Left lung (tissue), 10 donors: ENCODE measurements around the gene NLN. TPM values are rescaled to one million over a fixed set of nuclear protein-coding genes. Genes with fewer than 3 reads are reported as not detected.

Experiments used
- ATAC-seq: fragments of 200-7000 bp; cut with Tn5 transposase; one replicate; pipeline ENCODE4 v1.9.1; 2020; ENCODE audit warnings: moderate library complexity
- DNase-seq, 4 donors: peaks; one replicate each; pipeline ENCODE4 v3.0.0-alpha.2; 2013 to 2020
- H3K27ac ChIP-seq, 2 donors: fragments of 200-600 bp; sonication (generic) in 1 of 2; one replicate each; pipeline versions ENCODE4 v1.5.0 to v1.8.0; 2020 to 2021
- H3K27me3 ChIP-seq, 2 donors: fragments of 200-600 bp; sonication (generic) in 1 of 2; one replicate each; pipeline versions ENCODE4 v1.5.0 to v1.8.0; 2020 to 2021
- H3K36me3 ChIP-seq, 2 donors: fragments of 200-600 bp; sonication (generic) in 1 of 2; one replicate each; pipeline versions ENCODE4 v1.5.0 to v1.8.0; 2020 to 2021
- H3K4me1 ChIP-seq, 2 donors: fragments of 200-600 bp; one replicate each; pipeline ENCODE4 v1.8.0; 2021
- H3K4me3 ChIP-seq, 2 donors: fragments of 200-600 bp; sonication (generic) in 1 of 2; one replicate each; pipeline versions ENCODE4 v1.5.0 to v1.8.0; 2020 to 2021; ENCODE audit warnings: mild to moderate bottlenecking in 1 of 2
- H3K9me3 ChIP-seq, 2 donors: fragments of 200-600 bp; sonication (generic) in 1 of 2; one replicate each; pipeline versions ENCODE4 v1.5.0 to v1.8.0; 2020 to 2021
- intact Hi-C, 2 donors: fragments of 100-400 bp; cut with DNase I; formaldehyde crosslinking; loops; one replicate each; pipeline versions ENCODE4 v1.11.2 to v1.14.2; 2022
- polyA plus RNA-seq, 6 donors: library from polyadenylated mRNA; unstranded; fragments of 120-200 nt; gene quantifications; one replicate each; pipeline ENCODE4 v1.2.1, GENCODE V29; 2013; ENCODE audit not compliant: insufficient read length in 6 of 6
- total RNA-seq, 2 donors: library from RNA; stranded (reverse); fragmentation: NEBNext Ultra II Directional; extraction: Animal tissue kit (Norgen Biotek cat#: 25700); gene quantifications; one replicate each; pipeline ENCODE4 v1.2.1, GENCODE V29; 2021
- TF ChIP-seq, protein P1 (sequence below), 2 donors: fragments of 200-600 bp; sonication (generic) in 1 of 2; IDR thresholded peaks; one replicate each; pipeline versions ENCODE4 v1.5.0 to v1.8.0; 2021; ENCODE audit warnings: antibody characterized with exemption in 2 of 2
- donor health status: DM: no; HTN: yes; CAD: no.
- donor health status: DM: no; HTN: no; CAD: no.

Gene NLN
- total and polyA plus RNA-seq, 8 donors, result 18.0 to 29.1 (median 22.3) TPM

DNA sequence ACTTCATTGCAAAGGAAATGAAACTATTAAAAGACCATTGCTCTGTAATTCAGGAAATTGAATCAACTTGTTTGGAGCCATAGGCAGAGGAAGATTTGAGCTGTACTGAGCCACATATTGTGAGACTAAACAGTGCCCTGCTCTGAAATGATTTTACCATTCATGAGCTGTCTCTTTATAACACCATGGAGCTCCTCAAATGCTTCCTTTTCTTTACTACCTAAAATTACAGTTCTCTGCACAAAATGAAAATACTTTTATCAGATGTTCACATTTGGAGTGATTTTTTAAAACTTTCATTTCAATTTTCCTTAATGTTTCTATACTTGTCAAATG, 97.9 kb downstream of the NLN start:
- Histone ChIP-seq H3K9me3 (no peaks in the 10 kb centered on the region), H3K4me1 (no peaks in the 10 kb centered on the region), H3K4me3 (no peak overlapping the region), H3K27me3 (no peaks in the 10 kb centered on the region), H3K27ac (no peak overlapping the region), H3K36me3 (no peaks in the 10 kb centered on the region)
- intact Hi-C loops, result no loop called here
- DNase-seq, result no peak
- no peak for ATAC-seq
- TF ChIP-seq, protein P1, sequence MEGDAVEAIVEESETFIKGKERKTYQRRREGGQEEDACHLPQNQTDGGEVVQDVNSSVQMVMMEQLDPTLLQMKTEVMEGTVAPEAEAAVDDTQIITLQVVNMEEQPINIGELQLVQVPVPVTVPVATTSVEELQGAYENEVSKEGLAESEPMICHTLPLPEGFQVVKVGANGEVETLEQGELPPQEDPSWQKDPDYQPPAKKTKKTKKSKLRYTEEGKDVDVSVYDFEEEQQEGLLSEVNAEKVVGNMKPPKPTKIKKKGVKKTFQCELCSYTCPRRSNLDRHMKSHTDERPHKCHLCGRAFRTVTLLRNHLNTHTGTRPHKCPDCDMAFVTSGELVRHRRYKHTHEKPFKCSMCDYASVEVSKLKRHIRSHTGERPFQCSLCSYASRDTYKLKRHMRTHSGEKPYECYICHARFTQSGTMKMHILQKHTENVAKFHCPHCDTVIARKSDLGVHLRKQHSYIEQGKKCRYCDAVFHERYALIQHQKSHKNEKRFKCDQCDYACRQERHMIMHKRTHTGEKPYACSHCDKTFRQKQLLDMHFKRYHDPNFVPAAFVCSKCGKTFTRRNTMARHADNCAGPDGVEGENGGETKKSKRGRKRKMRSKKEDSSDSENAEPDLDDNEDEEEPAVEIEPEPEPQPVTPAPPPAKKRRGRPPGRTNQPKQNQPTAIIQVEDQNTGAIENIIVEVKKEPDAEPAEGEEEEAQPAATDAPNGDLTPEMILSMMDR (IDR thresholded peaks at IDR 0.05), result no peak

DNA sequence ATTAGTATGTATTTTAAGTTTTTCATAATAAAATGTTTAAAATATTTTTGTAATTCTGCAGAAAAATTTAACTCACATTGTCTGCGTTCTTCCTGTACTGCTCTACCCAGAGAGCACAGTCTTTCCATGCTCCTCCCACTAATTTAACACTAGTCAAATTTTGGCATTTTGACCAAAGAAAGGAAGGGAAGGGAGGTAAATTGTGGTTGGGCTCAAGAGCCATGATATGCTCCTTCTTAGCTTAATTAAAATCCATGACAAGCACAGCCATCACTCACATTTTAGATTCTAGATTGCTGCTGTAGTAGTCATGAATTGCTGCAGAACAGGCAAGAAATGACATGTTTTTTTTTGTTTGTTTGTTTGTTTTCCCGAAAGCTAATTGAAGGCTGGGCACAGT, 98.4 kb downstream of the NLN start:
- Histone ChIP-seq H3K27me3 (no peaks in the 10 kb centered on the region), H3K36me3 (no peaks in the 10 kb centered on the region), H3K27ac (no peak overlapping the region), H3K4me3 (no peak overlapping the region), H3K9me3 (no peaks in the 10 kb centered on the region), H3K4me1 (peaks cover 0 to 1% of the 10 kb centered on the region in 2 donors)
- ATAC-seq, result no peak
- DNase-seq, result no peak
- intact Hi-C loops, result no loop called here
- TF ChIP-seq, protein P1 (IDR thresholded peaks at IDR 0.05), result no peak

DNA sequence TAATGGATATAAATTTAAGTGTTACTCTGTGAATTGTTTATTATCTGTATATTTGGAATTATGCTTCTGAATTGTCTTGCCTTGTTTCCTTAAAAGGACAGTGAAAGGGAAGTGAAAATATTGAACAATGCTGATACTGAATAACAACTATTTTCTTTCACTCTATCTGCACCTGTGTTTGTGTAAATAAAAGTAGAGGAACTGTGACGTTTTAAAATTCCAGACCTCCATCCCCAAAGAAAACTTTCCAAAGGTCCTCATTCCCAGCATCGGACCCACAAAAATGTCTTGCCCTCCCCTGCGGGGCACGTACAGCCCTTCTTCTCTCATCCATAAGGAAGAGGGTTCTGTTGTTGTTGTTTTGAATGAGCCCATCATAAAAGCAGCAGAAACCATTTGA, 100.0 kb downstream of the NLN start:
- H3K4me3 ChIP-seq, result no peak overlapping the region
- peaks cover 0 to 9% of the 10 kb centered on the region in 2 donors for H3K4me1 ChIP-seq
- no peak overlapping the region for H3K27ac ChIP-seq
- H3K9me3 ChIP-seq, result no peaks in the 10 kb centered on the region
- H3K36me3 ChIP-seq, result no peaks in the 10 kb centered on the region
- TF ChIP-seq, protein P1 (IDR thresholded peaks at IDR 0.05), result no peak
- ATAC-seq (no peak), DNase-seq (no peak)
- intact Hi-C loops, result no loop called here
- H3K27me3 ChIP-seq, result no peaks in the 10 kb centered on the region

DNA sequence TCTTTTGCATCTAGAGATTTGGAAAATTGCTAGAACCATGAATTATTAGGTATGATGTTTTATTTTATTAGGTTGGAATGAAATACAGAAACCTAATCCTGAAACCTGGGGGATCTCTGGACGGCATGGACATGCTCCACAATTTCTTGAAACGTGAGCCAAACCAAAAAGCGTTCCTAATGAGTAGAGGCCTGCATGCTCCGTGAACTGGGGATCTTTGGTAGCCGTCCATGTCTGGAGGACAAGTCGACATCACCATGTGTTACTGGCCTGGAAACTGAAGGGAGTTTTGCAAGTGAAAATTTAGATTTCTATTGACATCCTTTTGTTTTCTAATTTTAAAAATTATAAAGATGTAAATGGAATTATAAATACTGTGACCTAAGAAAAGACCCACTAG, 100.7 kb downstream of the NLN start:
- TF ChIP-seq, protein P1 (IDR thresholded peaks at IDR 0.05), result no peak
- Histone ChIP-seq H3K4me3 (no peak overlapping the region), H3K9me3 (no peaks in the 10 kb centered on the region), H3K27ac (no peak overlapping the region), H3K4me1 (peaks cover 0 to 9% of the 10 kb centered on the region in 2 donors), H3K27me3 (no peaks in the 10 kb centered on the region), H3K36me3 (no peaks in the 10 kb centered on the region)
- ATAC-seq (no peak), DNase-seq (no peak)
- intact Hi-C loops, result no loop called here

DNA sequence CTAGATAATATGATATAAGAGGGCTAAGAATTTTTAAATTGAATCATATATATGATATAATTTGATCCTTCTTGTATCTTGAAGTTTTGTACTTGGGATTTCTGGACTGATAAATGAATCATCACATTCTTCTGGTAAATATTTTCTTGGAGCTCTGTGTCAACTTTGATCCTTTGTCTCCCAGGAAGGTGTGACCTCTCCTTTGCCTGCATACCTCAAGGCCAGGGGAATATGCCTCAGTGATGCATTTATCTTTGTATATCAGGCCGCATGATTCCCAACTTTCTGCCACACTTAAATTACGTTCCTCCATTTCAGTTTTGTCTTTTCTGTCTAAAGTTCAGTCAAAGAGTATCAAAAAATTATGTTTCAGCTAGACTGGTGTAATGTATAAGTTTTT, 101.2 kb downstream of the NLN start:
- H3K27ac ChIP-seq, result no peak overlapping the region
- no peak overlapping the region for H3K4me3 ChIP-seq
- H3K27me3 ChIP-seq, result no peaks in the 10 kb centered on the region
- peaks cover 0 to 9% of the 10 kb centered on the region in 2 donors for H3K4me1 ChIP-seq
- H3K9me3 ChIP-seq, result no peaks in the 10 kb centered on the region
- H3K36me3 ChIP-seq, result no peaks in the 10 kb centered on the region
- TF ChIP-seq, protein P1 (IDR thresholded peaks at IDR 0.05), result no peak
- ATAC-seq (no peak), DNase-seq (no peak)
- intact Hi-C loops, result no loop called here
